B cell (primary cell): Measurements from ENCODE around the gene PLXNB1. TPM values are rescaled to one million over a fixed set of nuclear protein-coding genes. Genes with fewer than 3 reads are reported as not detected.

Experiments used
- ATAC-seq: fragments of 200-7000 bp; cut with Tn5 transposase; one replicate; pipeline ENCODE4 v1.10.0; 2021; ENCODE audit warnings: low read depth, mild to moderate bottlenecking, moderate number of reproducible peaks, moderate library complexity
- CTCF ChIA-PET: fragments of 350-600 bp; sonication (Branson Sonifier 250); formaldehyde crosslinking; loops from one replicate; lab custom pipeline; 2021; ENCODE audit warnings: antibody characterized with exemption, inconsistent platforms; lab: Charles Lee
- POLR2A ChIA-PET: fragments of 350-600 bp; sonication (Branson Sonifier 250); formaldehyde crosslinking; loops from one replicate; lab custom pipeline; 2021; ENCODE audit warnings: antibody characterized with exemption; lab: Charles Lee
- DNase-seq: peaks from one replicate; pipeline ENCODE4 v3.0.0; 2013
- H2AFZ ChIP-seq: 2 replicates; pipeline ENCODE4 v1.6.1; 2012; ENCODE audit warnings: mild to moderate bottlenecking, low read depth, low read length; ENCODE audit not compliant: insufficient read depth, poor library complexity, severe bottlenecking
- H3K27ac ChIP-seq, 2 donors: 1 replicate in 1 of 2; 2 replicates in 1 of 2; pipeline ENCODE4 v1.5.1; 2012 to 2013; ENCODE audit warnings: low read length in 2 of 2, mild to moderate bottlenecking in 2 of 2, moderate library complexity in 1 of 2
- H3K27me3 ChIP-seq, 4 experiments: fragments of 200-600 bp in 1 of 4; sonication (generic) in 1 of 4; replicated peaks in 1 of 4; 1 replicate in 2 of 4; 2 replicates in 2 of 4; pipeline versions ENCODE4 v1.6.1 to v1.7.0; 2013 to 2016; ENCODE audit warnings: low read length in 3 of 4, mild to moderate bottlenecking in 2 of 4, mixed read lengths in 1 of 4, moderate library complexity in 1 of 4; ENCODE audit not compliant: insufficient read depth in 4 of 4, control insufficient read depth in 3 of 4; ENCODE audit errors: control extremely low read depth in 1 of 4
- H3K36me3 ChIP-seq, 2 experiments: replicated peaks in 1 of 2; 1 replicate in 1 of 2; 2 replicates in 1 of 2; pipeline versions ENCODE4 v1.6.1 to v1.7.1; 2013; ENCODE audit warnings: low read length in 1 of 2; ENCODE audit not compliant: insufficient read depth in 2 of 2, control insufficient read depth in 1 of 2; ENCODE audit errors: control extremely low read depth in 1 of 2, extremely low read depth in 1 of 2
- H3K4me1 ChIP-seq, 2 donors: fragments of 200-600 bp in 1 of 2; sonication (generic) in 1 of 2; 1 replicate in 1 of 2; 2 replicates in 1 of 2; pipeline versions ENCODE4 v1.5.1 to v1.6.1; 2013 to 2017; ENCODE audit warnings: low read length in 2 of 2; ENCODE audit not compliant: control insufficient read depth in 2 of 2, insufficient read depth in 2 of 2
- H3K4me2 ChIP-seq: replicated peaks from 2 replicates; pipeline ENCODE3; 2012; ENCODE audit warnings: mild to moderate bottlenecking, low read depth, low read length; ENCODE audit not compliant: poor library complexity, severe bottlenecking
- H3K4me3 ChIP-seq, 5 experiments: fragments of 200-600 bp in 1 of 5; sonication (generic) in 1 of 5; 1 replicate in 3 of 5; 2 replicates in 2 of 5; pipeline versions ENCODE4 v1.5.1 to v1.7.0; 2011 to 2016; ENCODE audit warnings: low read length in 4 of 5, mild to moderate bottlenecking in 4 of 5, low read depth in 2 of 5, control low read depth in 1 of 5, moderate library complexity in 1 of 5; ENCODE audit not compliant: insufficient read depth in 1 of 5; ENCODE audit errors: control extremely low read depth in 1 of 5, extremely low read depth in 1 of 5
- H3K79me2 ChIP-seq: fragments of 200-600 bp; sonication (generic); one replicate; pipeline ENCODE4 v1.6.0; 2016; ENCODE audit warnings: low read length; ENCODE audit not compliant: control insufficient read depth, insufficient read depth
- H3K9ac ChIP-seq: fragments of 200-600 bp; sonication (generic); 2 replicates; pipeline ENCODE4 v1.6.1; 2017; ENCODE audit warnings: mild to moderate bottlenecking, low read length, moderate library complexity
- H3K9me3 ChIP-seq, 3 donors: one replicate each; pipeline versions ENCODE4 v1.6.1 to v1.7.1; 2013; ENCODE audit warnings: low read length in 2 of 3; ENCODE audit not compliant: control insufficient read depth in 2 of 3, insufficient read depth in 1 of 3; ENCODE audit errors: control extremely low read depth in 1 of 3
- H4K20me1 ChIP-seq: 2 replicates; pipeline ENCODE4 v1.6.0; 2012; ENCODE audit warnings: mild to moderate bottlenecking, low read length; ENCODE audit not compliant: insufficient read depth, control insufficient read depth, poor library complexity, severe bottlenecking
- H3K27ac Mint-ChIP-seq: one replicate; pipeline ENCODE4 v1.8.0; 2021; ENCODE audit warnings: mixed read lengths
- H3K27me3 Mint-ChIP-seq: one replicate; pipeline ENCODE4 v1.8.0; 2021; ENCODE audit warnings: mixed read lengths
- H3K4me1 Mint-ChIP-seq: one replicate; pipeline ENCODE4 v1.8.0; 2021; ENCODE audit warnings: mixed read lengths
- H3K4me3 Mint-ChIP-seq: one replicate; pipeline ENCODE4 v1.8.0; 2021; ENCODE audit warnings: mixed read lengths
- H3K9me3 Mint-ChIP-seq: one replicate; pipeline ENCODE4 v1.8.0; 2022; ENCODE audit warnings: mixed read lengths; ENCODE audit not compliant: insufficient read depth
- EZH2 ChIP-seq: IDR thresholded peaks from 2 replicates; pipeline ENCODE4 v1.6.1; 2012; ENCODE audit warnings: borderline replicate concordance, low read depth, mild to moderate bottlenecking, moderate library complexity, low read length; ENCODE audit not compliant: insufficient read depth, poor library complexity, severe bottlenecking
- WGBS: methylation state at CpG from one replicate; pipeline ENCODE4 v1.1.5; 2013; ENCODE audit warnings: missing lambda C conversion rate; ENCODE audit not compliant: insufficient coverage; 5-methylcytosine and 5-hydroxymethylcytosine counted together
- intact Hi-C: fragments of 100-400 bp; cut with micrococcal nuclease; formaldehyde crosslinking; loops from one replicate; pipeline ENCODE4 v1.10.0; 2022
- polyA plus RNA-seq: library from polyadenylated mRNA; depleted of rRNA; stranded (reverse); fragments of >200 nt; gene quantifications from 2 replicates; pipeline ENCODE4 v1.2.3, GENCODE V29; 2012
- total RNA-seq, 2 donors: library from RNA; stranded (reverse); fragments of 120-200 nt in 1 of 2; gene quantifications; 1 replicate in 1 of 2; 2 replicates in 1 of 2; pipeline versions ENCODE4 v1.2.3 to v1.2.4, GENCODE V29; 2013 to 2022
- TF ChIP-seq, protein P1 (sequence below): fragments of 200-600 bp; IDR thresholded peaks from one replicate; pipeline ENCODE4 v1.8.0; 2022; ENCODE audit warnings: antibody characterized with exemption, mild to moderate bottlenecking

The PLXNB1 gene
- total and polyA plus RNA-seq, 2 donors (not counting 1 experiment from before 2014, with no cell fraction given) = 0.95 to 5.0 TPM

DNA sequence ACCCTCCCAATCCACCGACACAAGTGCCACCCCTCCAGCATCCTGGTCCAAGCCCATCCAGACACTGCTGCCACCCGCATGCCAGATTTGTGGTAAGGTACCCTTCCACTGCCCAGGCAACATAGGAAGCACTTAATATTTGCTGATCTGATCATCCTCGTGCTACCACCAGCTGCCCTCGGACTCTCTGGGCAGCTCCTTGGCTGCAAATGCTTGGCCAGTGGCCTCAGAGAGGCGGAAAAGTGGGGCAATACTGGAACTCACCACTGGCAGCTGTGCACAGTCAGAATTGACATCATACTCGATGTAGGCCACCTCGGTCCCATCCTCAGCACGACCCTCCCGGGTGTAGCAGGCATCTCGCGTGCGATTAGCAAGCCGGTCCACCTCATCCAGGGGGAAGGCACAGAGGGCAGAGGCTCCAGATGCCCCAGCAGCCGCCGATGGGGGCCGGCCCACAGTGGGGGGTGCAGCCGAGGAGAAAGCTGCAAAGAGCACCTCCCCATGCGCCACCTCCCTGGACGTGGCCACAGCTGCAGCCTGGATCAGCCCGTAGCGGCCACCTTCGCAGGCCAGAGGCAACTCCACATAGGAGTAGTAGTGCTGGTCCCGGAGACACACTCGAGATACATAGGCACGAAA, 6.5 kb downstream of the PLXNB1 start:
- H3K27ac ChIP-seq = no peak overlapping the region
- peaks cover 4% of the 10 kb centered on the region for H3K4me1 Mint-ChIP-seq
- no peaks in the 10 kb centered on the region for H3K79me2 ChIP-seq
- ChIA-PET POLR2A (interaction anchor here (0.5 kb wide), 1 partner anchor 169 kb away, joined by 5 read pairs; no protein-coding TSS in a partner anchor), CTCF (interaction anchor here (0.6 to 2.3 kb wide), 4 partner anchors 13 to 84 kb away, joined by 3 to 16 read pairs (median 7); no protein-coding TSS in a partner anchor)
- intact Hi-C loops = no loop called here
- 92% methylated on average over 25 of the region's 25 CpGs for WGBS
- no peaks in the 10 kb centered on the region for H3K9me3 ChIP-seq
- H4K20me1 ChIP-seq = no peaks in the 10 kb centered on the region
- H2AFZ ChIP-seq = no peak overlapping the region
- no peak for DNase-seq
- no peaks in the 10 kb centered on the region for H3K9me3 Mint-ChIP-seq
- H3K27ac Mint-ChIP-seq = no peak overlapping the region
- no peak for ATAC-seq
- no peak overlapping the region for H3K4me2 ChIP-seq
- peaks cover 0 to 4% (median 2%) of the 10 kb centered on the region in 4 experiments for H3K27me3 ChIP-seq
- H3K4me3 ChIP-seq = no peak overlapping the region
- H3K36me3 ChIP-seq = no peaks in the 10 kb centered on the region
- TF ChIP-seq, protein P1, sequence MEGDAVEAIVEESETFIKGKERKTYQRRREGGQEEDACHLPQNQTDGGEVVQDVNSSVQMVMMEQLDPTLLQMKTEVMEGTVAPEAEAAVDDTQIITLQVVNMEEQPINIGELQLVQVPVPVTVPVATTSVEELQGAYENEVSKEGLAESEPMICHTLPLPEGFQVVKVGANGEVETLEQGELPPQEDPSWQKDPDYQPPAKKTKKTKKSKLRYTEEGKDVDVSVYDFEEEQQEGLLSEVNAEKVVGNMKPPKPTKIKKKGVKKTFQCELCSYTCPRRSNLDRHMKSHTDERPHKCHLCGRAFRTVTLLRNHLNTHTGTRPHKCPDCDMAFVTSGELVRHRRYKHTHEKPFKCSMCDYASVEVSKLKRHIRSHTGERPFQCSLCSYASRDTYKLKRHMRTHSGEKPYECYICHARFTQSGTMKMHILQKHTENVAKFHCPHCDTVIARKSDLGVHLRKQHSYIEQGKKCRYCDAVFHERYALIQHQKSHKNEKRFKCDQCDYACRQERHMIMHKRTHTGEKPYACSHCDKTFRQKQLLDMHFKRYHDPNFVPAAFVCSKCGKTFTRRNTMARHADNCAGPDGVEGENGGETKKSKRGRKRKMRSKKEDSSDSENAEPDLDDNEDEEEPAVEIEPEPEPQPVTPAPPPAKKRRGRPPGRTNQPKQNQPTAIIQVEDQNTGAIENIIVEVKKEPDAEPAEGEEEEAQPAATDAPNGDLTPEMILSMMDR = no peak
- TF ChIP-seq EZH2 = no peak
- H3K4me1 ChIP-seq = no peaks in the 10 kb centered on the region
- H3K4me3 Mint-ChIP-seq = no peak overlapping the region
- peaks cover 14% of the 10 kb centered on the region for H3K27me3 Mint-ChIP-seq
- no peak overlapping the region for H3K9ac ChIP-seq

DNA sequence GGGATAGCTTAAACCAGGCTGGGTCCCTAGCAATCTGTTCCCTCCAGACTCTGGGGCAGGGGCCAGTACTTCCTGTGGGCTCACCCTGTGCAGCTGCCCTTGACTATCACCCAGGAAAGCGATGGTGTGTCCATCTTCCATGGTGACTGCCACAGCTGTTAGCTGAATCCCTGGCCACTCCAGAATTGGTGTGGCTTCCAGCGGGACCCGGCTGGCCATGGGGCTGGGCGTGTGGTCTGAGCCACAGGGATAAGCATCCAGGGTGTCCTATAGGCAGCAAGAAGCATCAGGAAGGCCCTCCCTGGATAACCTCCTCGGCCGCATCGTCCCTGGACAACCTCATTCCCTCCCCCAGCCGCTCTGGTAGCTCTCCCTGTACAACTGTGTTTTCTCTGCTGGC, 7.2 kb downstream of the PLXNB1 start:
- Histone ChIP-seq H3K4me1 (no peaks in the 10 kb centered on the region), H3K4me2 (no peak overlapping the region), H3K27me3 (no peaks in the 10 kb centered on the region), H4K20me1 (no peaks in the 10 kb centered on the region), H3K4me3 (no peak overlapping the region), H2AFZ (no peak overlapping the region), H3K9me3 (no peaks in the 10 kb centered on the region), H3K27ac (no peak overlapping the region), H3K9ac (no peak overlapping the region), H3K79me2 (no peaks in the 10 kb centered on the region), H3K36me3 (no peaks in the 10 kb centered on the region)
- Mint-ChIP-seq H3K4me3 (no peak overlapping the region), H3K9me3 (no peaks in the 10 kb centered on the region), H3K27ac (no peak overlapping the region), H3K4me1 (no peaks in the 10 kb centered on the region), H3K27me3 (peaks cover 7% of the 10 kb centered on the region)
- ATAC-seq = no peak
- intact Hi-C loops = no loop called here
- CTCF ChIA-PET = interaction anchor here (0.5 to 2.3 kb wide), 6 partner anchors 10 to 496 kb away, joined by 3 to 16 read pairs (median 4); no protein-coding TSS in a partner anchor
- 92% methylated on average over 8 of the region's 8 CpGs for WGBS
- TF ChIP-seq, protein P1 = no peak
- no peak for TF ChIP-seq EZH2
- no peak for DNase-seq
- POLR2A ChIA-PET = interaction anchor here (0.5 kb wide), 1 partner anchor 168 kb away, joined by 5 read pairs; no protein-coding TSS in a partner anchor
